HEK293 (cell line): Measurements from ENCODE around the gene XKR7.
A peak's percentile ranks its signal among the peaks of the same experiment; 100 is the strongest.

Source experiments
- GLI4 ChIP-seq: fragments of 450-650 bp; formaldehyde crosslinking; IDR thresholded peaks from 2 replicates; pipeline ENCODE4 v1.5.1; 2016; ENCODE audit warnings: missing biosample characterization, missing genetic modification characterization
- KLF17 ChIP-seq: fragments of 450-650 bp; formaldehyde crosslinking; IDR thresholded peaks from 2 replicates; pipeline ENCODE4 v1.5.1; 2016; ENCODE audit warnings: missing biosample characterization, missing genetic modification characterization
- OVOL3 ChIP-seq: fragments of 450-650 bp; formaldehyde crosslinking; IDR thresholded peaks from 2 replicates; pipeline ENCODE4 v1.5.1; 2016; ENCODE audit warnings: missing biosample characterization, missing genetic modification characterization
- PATZ1 ChIP-seq: fragments of 450-650 bp; formaldehyde crosslinking; IDR thresholded peaks from 2 replicates; pipeline ENCODE4 v1.5.1; 2016; ENCODE audit warnings: missing biosample characterization, missing genetic modification characterization
- PBX3 ChIP-seq: sonication (generic); formaldehyde crosslinking; IDR thresholded peaks from 2 replicates; pipeline ENCODE4 v1.8.1; 2022; ENCODE audit warnings: mild to moderate bottlenecking, moderate library complexity, missing genetic modification reagents
- PRDM10 ChIP-seq: fragments of 450-650 bp; formaldehyde crosslinking; IDR thresholded peaks from 2 replicates; pipeline ENCODE4 v1.5.1; 2016; ENCODE audit warnings: missing biosample characterization, missing genetic modification characterization
- RBAK ChIP-seq: fragments of 450-650 bp; formaldehyde crosslinking; IDR thresholded peaks from 2 replicates; pipeline ENCODE4 v1.5.1; 2016; ENCODE audit warnings: missing biosample characterization, missing genetic modification characterization
- SCRT1 ChIP-seq: fragments of 450-650 bp; formaldehyde crosslinking; IDR thresholded peaks from 2 replicates; pipeline ENCODE4 v1.5.1; 2016; ENCODE audit warnings: missing biosample characterization, missing genetic modification characterization, borderline replicate concordance
- ZBTB17 ChIP-seq: fragments of 450-650 bp; formaldehyde crosslinking; IDR thresholded peaks from 2 replicates; pipeline ENCODE4 v1.5.1; 2016; ENCODE audit warnings: missing biosample characterization, missing genetic modification characterization
- ZFHX2 ChIP-seq: fragments of 450-650 bp; formaldehyde crosslinking; conservative IDR thresholded peaks from 2 replicates; pipeline ENCODE4 v1.5.1; 2016; ENCODE audit warnings: missing biosample characterization, missing genetic modification characterization
- ZNF114 ChIP-seq: fragments of 450-650 bp; formaldehyde crosslinking; IDR thresholded peaks from 2 replicates; pipeline ENCODE4 v1.5.0; 2017; ENCODE audit warnings: missing biosample characterization, missing genetic modification characterization
- ZNF18 ChIP-seq: fragments of 450-650 bp; formaldehyde crosslinking; IDR thresholded peaks from 2 replicates; pipeline ENCODE4 v1.5.1; 2016; ENCODE audit warnings: missing biosample characterization, missing genetic modification characterization
- ZNF211 ChIP-seq: fragments of 450-650 bp; formaldehyde crosslinking; IDR thresholded peaks from 2 replicates; pipeline ENCODE4 v1.5.1; 2016; ENCODE audit warnings: low read depth, missing biosample characterization, missing genetic modification characterization
- ZNF24 ChIP-seq: fragments of 450-650 bp; formaldehyde crosslinking; IDR thresholded peaks from 2 replicates; pipeline ENCODE4 v1.5.1; 2016; ENCODE audit warnings: missing biosample characterization, missing genetic modification characterization
- ZNF366 ChIP-seq: fragments of 450-650 bp; formaldehyde crosslinking; conservative IDR thresholded peaks from 2 replicates; pipeline ENCODE4 v1.5.1; 2016; ENCODE audit warnings: missing biosample characterization, missing genetic modification characterization
- ZNF449 ChIP-seq: fragments of 450-650 bp; formaldehyde crosslinking; IDR thresholded peaks from 2 replicates; pipeline ENCODE4 v1.5.1; 2017; ENCODE audit warnings: missing biosample characterization, mild to moderate bottlenecking, missing genetic modification characterization, moderate library complexity
- ZNF488 ChIP-seq: fragments of 450-650 bp; formaldehyde crosslinking; IDR thresholded peaks from 2 replicates; pipeline ENCODE4 v1.5.1; 2016; ENCODE audit warnings: missing biosample characterization, missing genetic modification characterization
- ZNF521 ChIP-seq: fragments of 450-650 bp; formaldehyde crosslinking; IDR thresholded peaks from 2 replicates; pipeline ENCODE4 v1.5.1; 2017; ENCODE audit warnings: missing biosample characterization, mild to moderate bottlenecking, missing genetic modification characterization
- ZNF560 ChIP-seq: fragments of 450-650 bp; formaldehyde crosslinking; IDR thresholded peaks from 2 replicates; pipeline ENCODE4 v1.5.1; 2017; ENCODE audit warnings: missing biosample characterization, missing genetic modification characterization, borderline replicate concordance
- ZNF561 ChIP-seq: fragments of 450-650 bp; IDR thresholded peaks from 2 replicates; pipeline ENCODE4 v1.5.1; 2018; ENCODE audit warnings: missing biosample characterization, missing genetic modification characterization, borderline replicate concordance
- ZNF585B ChIP-seq: fragments of 450-650 bp; formaldehyde crosslinking; IDR thresholded peaks from 2 replicates; pipeline ENCODE4 v1.5.1; 2016; ENCODE audit warnings: missing biosample characterization, missing genetic modification characterization
- ZNF645 ChIP-seq: fragments of 450-650 bp; formaldehyde crosslinking; IDR thresholded peaks from 2 replicates; pipeline ENCODE4; 2016; ENCODE audit warnings: missing biosample characterization, missing genetic modification characterization
- ZNF660 ChIP-seq: fragments of 450-650 bp; IDR thresholded peaks from 2 replicates; pipeline ENCODE4 v1.5.1; 2018; ENCODE audit warnings: missing biosample characterization, mild to moderate bottlenecking, missing genetic modification characterization
- ZSCAN23 ChIP-seq: fragments of 450-650 bp; formaldehyde crosslinking; IDR thresholded peaks from 2 replicates; pipeline ENCODE4 v1.5.1; 2016; ENCODE audit warnings: missing biosample characterization, missing genetic modification characterization
- ZSCAN4 ChIP-seq: fragments of 450-650 bp; formaldehyde crosslinking; IDR thresholded peaks from 2 replicates; pipeline ENCODE4 v1.5.1; 2017; ENCODE audit warnings: missing biosample characterization, missing genetic modification characterization
- ZXDB ChIP-seq: fragments of 450-650 bp; formaldehyde crosslinking; IDR thresholded peaks from 2 replicates; pipeline ENCODE4 v1.5.1; 2016; ENCODE audit warnings: missing biosample characterization, missing genetic modification characterization

XKR7 gene

GRCh38 chr20:32037929-32038328 lies 70.0 kb downstream of the XKR7 start (continued):
- TF ChIP-seq PATZ1 (tag by site-specific recombination) (no peak), ZNF488 (tag by site-specific recombination) (no peak), OVOL3 (tag by site-specific recombination) (no peak), ZNF18 (tag by site-specific recombination) (no peak), ZSCAN23 (tag by site-specific recombination) (no peak), ZXDB (tag by site-specific recombination) (no peak), GLI4 (tag by site-specific recombination) (no peak), ZNF521 (tag by site-specific recombination) (no peak), ZBTB17 (no peak), ZNF366 (tag by site-specific recombination) (no peak), ZNF645 (tag by site-specific recombination) (no peak), ZNF585B (tag by site-specific recombination) (no peak), ZNF449 (tag by site-specific recombination) (no peak), ZSCAN4 (tag by site-specific recombination) (peak; percentile 95), SCRT1 (tag by site-specific recombination) (no peak), ZNF660 (tag by site-specific recombination) (no peak), ZNF211 (tag by site-specific recombination) (no peak), PRDM10 (tag by site-specific recombination) (no peak), ZNF561 (tag by site-specific recombination) (no peak), PBX3 (CRISPR knock-in tag) (no peak), ZFHX2 (tag by site-specific recombination) (peak; percentile 84), ZNF114 (tag by site-specific recombination) (no peak), KLF17 (tag by site-specific recombination) (no peak), RBAK (tag by site-specific recombination) (no peak), ZNF560 (tag by site-specific recombination) (no peak), ZNF24 (tag by site-specific recombination) (no peak)
